ENCODE measurements around the gene CPSF4L. TPM values are rescaled to one million over a fixed set of nuclear protein-coding genes. Genes with fewer than 3 reads are reported as not detected.

Gene CPSF4L
- total and polyA plus RNA-seq, 2 of the 13 experiments (the other 11 are each of a cell fraction or from before 2014, with no cell fraction given) = 0.73 to 1.6 TPM

DNA sequence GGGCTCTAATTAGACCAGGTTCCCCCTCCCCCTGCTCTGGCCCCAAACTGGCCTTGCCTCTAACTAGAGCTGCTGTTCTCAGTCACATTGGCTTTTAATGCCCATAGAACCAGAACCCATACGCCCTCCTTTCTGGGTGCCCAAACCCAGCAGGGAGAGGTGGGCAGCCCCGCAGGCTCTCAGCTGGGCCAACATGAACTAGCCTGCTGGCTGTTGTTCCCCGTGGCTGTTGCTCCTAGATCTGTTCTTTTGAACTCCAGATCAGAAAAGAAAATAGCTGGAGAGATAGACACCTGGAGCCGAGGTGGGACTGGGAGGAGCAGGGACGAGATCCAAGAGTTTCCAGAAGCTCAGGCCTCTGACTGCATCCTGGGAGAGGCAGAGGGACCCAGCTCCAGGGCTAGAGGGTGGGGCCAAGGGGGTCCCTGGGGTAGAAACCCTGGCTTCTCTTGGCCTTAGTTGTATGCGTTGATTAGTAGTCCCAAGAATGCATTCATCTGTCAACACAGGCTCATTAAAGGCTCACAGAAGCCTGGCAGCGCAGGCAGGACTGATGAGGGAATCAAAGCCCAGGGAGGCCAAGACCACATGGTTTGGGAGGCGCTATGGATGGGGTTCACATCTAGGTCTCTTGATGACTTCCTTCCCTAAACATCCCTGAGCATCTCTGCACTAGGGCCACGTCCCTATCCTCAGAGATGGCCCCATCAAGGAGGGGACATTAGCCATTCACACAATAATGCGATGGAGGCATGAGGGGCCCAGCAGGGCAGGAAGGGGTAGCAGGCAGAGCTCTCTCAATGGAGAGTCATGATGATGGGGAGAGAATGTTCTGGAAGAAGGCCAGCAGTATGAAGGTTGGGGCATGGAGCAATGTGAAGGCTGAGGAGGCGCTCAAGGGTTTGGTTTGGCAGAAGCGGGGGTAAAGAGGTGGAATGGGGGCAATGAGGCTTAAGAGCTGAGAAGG, 1.3 kb upstream of the CPSF4L start (continued):
- TF ChIP-seq SETDB1 (CRISPR knock-in tag; IDR thresholded peaks at IDR 0.05; ENCODE audit: borderline replicate concordance) (no peak), SRSF1 (optimal IDR thresholded peaks at IDR 0.05; ENCODE audit: low read depth, low read length) (no peak), SNAI1 (CRISPR knock-in tag; IDR thresholded peaks at IDR 0.05; ENCODE audit: borderline replicate concordance) (no peak), ZNF510 (CRISPR knock-in tag; IDR thresholded peaks at IDR 0.05; ENCODE audit: low read depth) (peak; percentile 19; the same call in 1 of the 2 replicates), BORCS8-MEF2B (CRISPR knock-in tag; IDR thresholded peaks at IDR 0.05) (no peak), ZNF580 (CRISPR knock-in tag; IDR thresholded peaks at IDR 0.05; ENCODE audit: borderline replicate concordance, low read depth) (peak; percentile 29; the same call in 1 of the 2 replicates), ZC3H13 (CRISPR knock-in tag; IDR thresholded peaks at IDR 0.05) (no peak)

DNA sequence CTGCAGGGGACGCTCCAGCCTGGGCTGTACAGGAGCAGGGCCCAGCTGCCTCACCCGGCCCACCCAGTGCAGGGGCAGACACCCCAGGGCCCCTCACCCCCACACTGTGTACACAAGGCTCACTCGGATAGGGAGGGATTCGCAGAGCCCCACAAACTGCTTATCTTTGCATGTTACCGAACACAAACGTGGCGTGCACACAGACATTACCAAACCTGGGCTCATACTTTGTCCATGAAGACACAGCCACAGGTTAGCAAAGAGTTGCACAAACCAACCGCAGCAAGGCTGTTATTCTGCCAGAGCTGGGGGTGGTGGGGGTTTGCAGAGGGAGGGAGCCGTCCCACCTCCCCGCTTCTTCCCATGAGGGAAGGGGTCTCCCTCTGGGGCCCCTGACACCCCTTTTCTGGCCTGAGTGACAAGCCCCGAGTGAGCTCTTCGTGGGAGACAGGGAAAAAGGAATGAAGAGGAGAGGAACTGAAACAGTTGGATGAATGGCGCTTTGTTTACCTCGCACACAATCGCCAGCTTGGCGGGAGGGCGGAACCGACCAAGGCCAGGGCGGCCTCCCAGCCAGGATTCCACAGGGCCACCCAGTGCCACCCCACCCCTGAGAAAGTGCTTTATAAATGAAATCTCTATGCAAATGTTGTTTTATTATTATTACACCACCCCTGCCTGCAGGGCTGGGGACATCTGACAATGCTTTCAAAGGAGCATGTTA, 434 bp upstream of the CPSF4L start:
- CTCF ChIA-PET (ENCODE audit: low intra/inter-chr PET ratio, low total read pairs) = interaction anchor here (1.0 to 1.1 kb wide), 2 partner anchors 49 to 108 kb away, joined by 3 to 4 read pairs; no protein-coding TSS in a partner anchor
- Histone ChIP-seq H3K4me1 (ENCODE audit: insufficient read depth, low read length) (peaks cover 74% of the 10 kb centered on the region), H3K36me3 (replicated peaks in 1 of 2; ENCODE audit: control insufficient read depth in 1 of 2, insufficient read depth in 2 of 2, low read length in 2 of 2) (no peaks in the 10 kb centered on the region), H3K79me2 (ENCODE audit: insufficient read depth, low read length) (no peaks in the 10 kb centered on the region), H2AFZ (ENCODE audit: low read length) (no peak overlapping the region), H3K27me3 (ENCODE audit: control insufficient read depth in 1 of 2, insufficient read depth in 2 of 2, low read length in 2 of 2) (no peaks in the 10 kb centered on the region), H3K27ac (ENCODE audit: extremely low read length, insufficient read depth, low read length) (peak overlapping the region; percentile 98), H4K20me1 (ENCODE audit: insufficient read depth, low read length) (no peaks in the 10 kb centered on the region), H3K4me3 (replicated peaks in 1 of 3; ENCODE audit: insufficient read depth in 1 of 3, low read depth in 2 of 3, low read length in 3 of 3) (peak overlapping the region; percentile 54 to 75 (median 63)), H3K9me3 (ENCODE audit: low read length) (no peaks in the 10 kb centered on the region), H3K9ac (ENCODE audit: insufficient read depth, low read depth, low read length) (peak overlapping the region; percentile 87), H3K4me2 (ENCODE audit: low read depth, low read length) (peak overlapping the region; percentile 99)
- TSS peak; percentile 86 for BruUV-seq (replicated peaks)
- POLR2A ChIA-PET = interaction anchor here (0.9 to 4.3 kb wide), 25 partner anchors 9 to 673 kb away, joined by 3 to 204 read pairs (median 8); partner anchors contain the start of gene CDC42EP4
- intact Hi-C loops (cut with micrococcal nuclease; ENCODE audit: unreplicated experiment) (loop anchor here (1.0 kb wide), 3 partner anchors 11 to 46 kb away; no protein-coding TSS in a partner anchor), in situ Hi-C loops (cut with HindIII; ENCODE audit: extremely low pct_ligation_motif_present, low pct_unique_long_range_greater_than_20kb) (loop anchor here (5.0 kb wide), 1 partner anchor 50 kb away; the partner anchor contains the start of gene CDC42EP4)
- ATAC-seq (peak; percentile 90), DNase-seq (ENCODE audit: low spot score) (peak; percentile 93), FAIRE-seq (peak; percentile 83)
- WGBS (ENCODE audit: low lambda C conversion rate) = 2% methylated on average over 17 of the region's 19 CpGs
- TF ChIP-seq ZNF446 (CRISPR knock-in tag; IDR thresholded peaks at IDR 0.05) = 0 out of 2 replicates have a peak, but pooled peaks have one; percentile 40
- TF ChIP-seq CHD2 (IDR thresholded peaks at IDR 0.05; ENCODE audit: low read depth, low read length) = 0 out of 2 replicates have a peak, but pooled peaks have one; percentile 7
- peak; percentile 77 for TF ChIP-seq GATAD2A (CRISPR knock-in tag; IDR thresholded peaks at IDR 0.05)
- TF ChIP-seq PAWR (CRISPR knock-in tag; IDR thresholded peaks at IDR 0.05; ENCODE audit: borderline replicate concordance) = no peak
- peak; percentile 23; the same call in 1 of the 2 replicates for TF ChIP-seq FIP1L1 (IDR thresholded peaks at IDR 0.05; ENCODE audit: borderline replicate concordance, insufficient read depth, low read depth, low read length)
- TF ChIP-seq ZNF709 (CRISPR knock-in tag; IDR thresholded peaks at IDR 0.05) = 0 out of 2 replicates have a peak, but pooled peaks have one; percentile 19
- peak; percentile 68; the same call in 1 of the 2 replicates for TF ChIP-seq ZFP41 (CRISPR knock-in tag; IDR thresholded peaks at IDR 0.05; ENCODE audit: borderline replicate concordance)
- peak; percentile 84; the same call in 1 of the 2 replicates for TF ChIP-seq ZNF557 (CRISPR knock-in tag; IDR thresholded peaks at IDR 0.05)
- TF ChIP-seq NFKBIZ (CRISPR knock-in tag; IDR thresholded peaks at IDR 0.05) = no peak
- peak; percentile 86; the same call in 1 of the 2 replicates for TF ChIP-seq ZNF724P (CRISPR knock-in tag; IDR thresholded peaks at IDR 0.05; ENCODE audit: borderline replicate concordance)
- TF ChIP-seq ZNF878 (CRISPR knock-in tag; IDR thresholded peaks at IDR 0.05) = peak; percentile 49; the same call in 1 of the 2 replicates
- no peak for TF ChIP-seq IKZF1 (IDR thresholded peaks at IDR 0.05)

Measured in HepG2 (cell line).